Measurements from ENCODE around the gene TAOK3.
"Not testable (repeated sequence)": the region's sequence is repeated elsewhere in the genome, so short reads cannot be mapped to it uniquely, and the experiment has no call there.

DNA sequence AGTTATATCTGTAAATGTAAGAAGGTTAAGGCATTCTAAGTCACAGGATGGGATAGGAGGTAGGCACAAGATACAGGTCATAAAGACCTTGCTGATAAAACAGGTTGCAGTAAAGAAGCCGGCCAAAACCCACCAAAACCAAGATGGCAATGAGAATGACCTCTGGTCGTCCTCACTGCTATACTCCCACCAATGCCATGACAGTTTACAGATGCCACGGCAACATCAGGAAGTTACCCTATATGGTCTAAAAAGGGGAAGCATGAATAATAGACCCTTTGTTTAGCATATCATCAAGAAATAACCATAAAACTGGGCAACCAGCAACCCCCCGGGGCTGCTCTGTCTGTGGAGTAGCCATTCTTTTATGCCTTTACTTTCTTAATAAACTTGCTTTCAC, 64.7 kb downstream of the TAOK3 start:
- not testable (repeated sequence) for TF ChIP-seq CTCF, POLR2A (IDR thresholded peaks at IDR 0.05)
